Heart left ventricle (tissue), 13 donors: Measurements from ENCODE around the gene IL1R2.

Source experiments
- CTCF ChIP-seq, 12 donors: fragments of 200-600 bp; sonication (generic) in 4 of 12; IDR thresholded peaks; one replicate each; pipeline versions ENCODE4 v1.5.0 to v1.8.0; 2018 to 2022; ENCODE audit warnings: antibody characterized with exemption in 12 of 12, mild to moderate bottlenecking in 5 of 12
- POLR2A ChIP-seq, 2 donors: fragments of 450-650 bp; IDR thresholded peaks; one replicate each; pipeline ENCODE4 v1.6.1; 2017; ENCODE audit warnings: antibody characterized with exemption in 2 of 2, mild to moderate bottlenecking in 2 of 2, moderate library complexity in 2 of 2
- donor health status: ischemic (EF 13 %, LVEDD 7.1; RV severe dilation, severe dysfunction).
- donor health status: DM: no; HTN: yes; CAD: no.
- donor health status: DM: no; HTN: no; CAD: no.
- donor health status: ischemic (EF 25% LVEDD 6.9; RV normal size, moderate dysfunction).
- donor health status: ischemic (EF 25% LVEDD 5.7; RV mildly dilated, moderate dysfunction).
- donor health status: ischemic (EF 35%, LVEDD 5.7; RV mildly dilated, moderate dysfunction).
- donor health status: nonischemic (EF 11% LVEDD 7.7; RV severe dilation, severe dysfunction).
- donor health status: DM: yes; HTN: yes; CAD: no.
- donor health status: PGD.
- donor health status: ischemic (EF 29% LVEDD 5.4; RV normal size, mild dysfunction).
- donor health status: nonischemic (EF 23%, LVEDD 6.1; RV moderate dilation, normal function).

GRCh38 chr2:102058293-102058833 lies 66.6 kb downstream of the IL1R2 start:
- no peak for TF ChIP-seq CTCF (IDR thresholded peaks at IDR 0.05)
- no peak for TF ChIP-seq POLR2A (IDR thresholded peaks at IDR 0.05)
